HepG2 (cell line): ENCODE measurements around the gene FRMD1. TPM values are rescaled to one million over a fixed set of nuclear protein-coding genes. Genes with fewer than 3 reads are reported as not detected.

Experiments
- FOXA1 ChIP-seq, 2 experiments: fragments of 450-650 bp in 1 of 2; sonication (generic) in 1 of 2; formaldehyde crosslinking in 1 of 2; IDR thresholded peaks; 2 replicates each; pipeline versions ENCODE4 v1.4.0 to v1.6.1; 2016 to 2020; ENCODE audit warnings: missing genetic modification reagents in 1 of 2
- FOXP1 ChIP-seq, 2 experiments: fragments of 450-650 bp in 1 of 2; IDR thresholded peaks; 2 replicates each; pipeline ENCODE4 v1.6.1; 2017 to 2018; ENCODE audit warnings: antibody characterized with exemption in 1 of 2
- GATAD1 ChIP-seq: IDR thresholded peaks from 2 replicates; pipeline ENCODE4 v1.6.1; 2016; ENCODE audit warnings: missing genetic modification reagents, missing compliant biosample characterization
- IKZF5 ChIP-seq: IDR thresholded peaks from 2 replicates; pipeline ENCODE4 v1.6.1; 2018; ENCODE audit warnings: missing genetic modification reagents, mild to moderate bottlenecking, missing compliant biosample characterization
- NPAS2 ChIP-seq: sonication (generic); formaldehyde crosslinking; IDR thresholded peaks from 2 replicates; pipeline ENCODE4 v1.8.0; 2022; ENCODE audit warnings: mild to moderate bottlenecking, missing genetic modification reagents, borderline replicate concordance
- RBM22 ChIP-seq: fragments of 200-400 bp; formaldehyde crosslinking; optimal IDR thresholded peaks from 2 replicates; pipeline ENCODE3; 2017; ENCODE audit warnings: mild to moderate bottlenecking, low read length, moderate library complexity
- ZBTB4 ChIP-seq: sonication (generic); formaldehyde crosslinking; IDR thresholded peaks from 2 replicates; pipeline ENCODE4 v1.4.0; 2020; ENCODE audit warnings: missing genetic modification reagents, mild to moderate bottlenecking, borderline replicate concordance
- ZNF792 ChIP-seq: IDR thresholded peaks from 2 replicates; pipeline ENCODE4 v1.6.1; 2016
- polyA plus RNA-seq, 8 experiments: library from polyadenylated mRNA; depleted of rRNA in 3 of 8; stranded (reverse) in 7 of 8; unstranded in 1 of 8; fragments of >200 nt; fragmentation: Illumina TruSeq in 4 of 8; extraction: Trizol in 4 of 8; gene quantifications; 2 replicates each; pipeline versions ENCODE4 v1.2.1 to v1.2.3, GENCODE V29; 2011 to 2016; ENCODE audit warnings: low read depth in 4 of 8, missing spikeins in 1 of 8, mixed read lengths in 1 of 8; ENCODE audit not compliant: insufficient read depth in 1 of 8
- total RNA-seq, 5 experiments: library from RNA; depleted of rRNA; stranded (reverse); fragments of >200 nt; fragmentation: Illumina TruSeq; extraction: Trizol; gene quantifications; 2 replicates each; pipeline ENCODE4 v1.2.3, GENCODE V29; 2016; ENCODE audit warnings: low read depth in 1 of 5
- TF ChIP-seq, protein P1 (sequence below): sonication (generic); formaldehyde crosslinking; IDR thresholded peaks from 2 replicates; pipeline ENCODE4 v1.5.1; 2020; ENCODE audit warnings: missing genetic modification reagents, mild to moderate bottlenecking, borderline replicate concordance
- TF ChIP-seq, protein P2 (sequence below): sonication (generic); formaldehyde crosslinking; IDR thresholded peaks from 2 replicates; pipeline ENCODE4 v1.5.0; 2020; ENCODE audit warnings: mild to moderate bottlenecking, missing genetic modification reagents, moderate library complexity
- TF ChIP-seq, protein P3 (sequence below): sonication (generic); formaldehyde crosslinking; IDR thresholded peaks from 2 replicates; pipeline ENCODE4 v1.4.0; 2020; ENCODE audit warnings: low read depth, missing genetic modification reagents
- TF ChIP-seq, protein P4 (sequence below): sonication (generic); formaldehyde crosslinking; IDR thresholded peaks from 2 replicates; pipeline ENCODE4 v1.8.0; 2022; ENCODE audit warnings: mild to moderate bottlenecking, missing genetic modification reagents, borderline replicate concordance

FRMD1 gene
- total and polyA plus RNA-seq, 2 of the 13 experiments (the other 11 are each of a cell fraction or from before 2014, with no cell fraction given) = 0.01 TPM; not detected in 1

- peak; percentile 32; the same call in 1 of the 2 replicates for TF ChIP-seq IKZF5 (CRISPR knock-in tag)
- no peak for TF ChIP-seq GATAD1 (CRISPR knock-in tag)
- no peak for TF ChIP-seq NPAS2 (CRISPR knock-in tag)
- no peak for TF ChIP-seq FOXP1 (IDR thresholded peaks at IDR 0.05)
- TF ChIP-seq FOXP1 (CRISPR knock-in tag; IDR thresholded peaks at IDR 0.05) = no peak
- TF ChIP-seq, protein P1, sequence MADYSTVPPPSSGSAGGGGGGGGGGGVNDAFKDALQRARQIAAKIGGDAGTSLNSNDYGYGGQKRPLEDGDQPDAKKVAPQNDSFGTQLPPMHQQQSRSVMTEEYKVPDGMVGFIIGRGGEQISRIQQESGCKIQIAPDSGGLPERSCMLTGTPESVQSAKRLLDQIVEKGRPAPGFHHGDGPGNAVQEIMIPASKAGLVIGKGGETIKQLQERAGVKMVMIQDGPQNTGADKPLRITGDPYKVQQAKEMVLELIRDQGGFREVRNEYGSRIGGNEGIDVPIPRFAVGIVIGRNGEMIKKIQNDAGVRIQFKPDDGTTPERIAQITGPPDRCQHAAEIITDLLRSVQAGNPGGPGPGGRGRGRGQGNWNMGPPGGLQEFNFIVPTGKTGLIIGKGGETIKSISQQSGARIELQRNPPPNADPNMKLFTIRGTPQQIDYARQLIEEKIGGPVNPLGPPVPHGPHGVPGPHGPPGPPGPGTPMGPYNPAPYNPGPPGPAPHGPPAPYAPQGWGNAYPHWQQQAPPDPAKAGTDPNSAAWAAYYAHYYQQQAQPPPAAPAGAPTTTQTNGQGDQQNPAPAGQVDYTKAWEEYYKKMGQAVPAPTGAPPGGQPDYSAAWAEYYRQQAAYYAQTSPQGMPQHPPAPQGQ = no peak
- TF ChIP-seq ZBTB4 (CRISPR knock-in tag) = no peak
- TF ChIP-seq, protein P2, sequence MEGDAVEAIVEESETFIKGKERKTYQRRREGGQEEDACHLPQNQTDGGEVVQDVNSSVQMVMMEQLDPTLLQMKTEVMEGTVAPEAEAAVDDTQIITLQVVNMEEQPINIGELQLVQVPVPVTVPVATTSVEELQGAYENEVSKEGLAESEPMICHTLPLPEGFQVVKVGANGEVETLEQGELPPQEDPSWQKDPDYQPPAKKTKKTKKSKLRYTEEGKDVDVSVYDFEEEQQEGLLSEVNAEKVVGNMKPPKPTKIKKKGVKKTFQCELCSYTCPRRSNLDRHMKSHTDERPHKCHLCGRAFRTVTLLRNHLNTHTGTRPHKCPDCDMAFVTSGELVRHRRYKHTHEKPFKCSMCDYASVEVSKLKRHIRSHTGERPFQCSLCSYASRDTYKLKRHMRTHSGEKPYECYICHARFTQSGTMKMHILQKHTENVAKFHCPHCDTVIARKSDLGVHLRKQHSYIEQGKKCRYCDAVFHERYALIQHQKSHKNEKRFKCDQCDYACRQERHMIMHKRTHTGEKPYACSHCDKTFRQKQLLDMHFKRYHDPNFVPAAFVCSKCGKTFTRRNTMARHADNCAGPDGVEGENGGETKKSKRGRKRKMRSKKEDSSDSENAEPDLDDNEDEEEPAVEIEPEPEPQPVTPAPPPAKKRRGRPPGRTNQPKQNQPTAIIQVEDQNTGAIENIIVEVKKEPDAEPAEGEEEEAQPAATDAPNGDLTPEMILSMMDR (CRISPR knock-in tag) = 0 out of 2 replicates have a peak, but pooled peaks have one; percentile 16
- TF ChIP-seq, protein P3, sequence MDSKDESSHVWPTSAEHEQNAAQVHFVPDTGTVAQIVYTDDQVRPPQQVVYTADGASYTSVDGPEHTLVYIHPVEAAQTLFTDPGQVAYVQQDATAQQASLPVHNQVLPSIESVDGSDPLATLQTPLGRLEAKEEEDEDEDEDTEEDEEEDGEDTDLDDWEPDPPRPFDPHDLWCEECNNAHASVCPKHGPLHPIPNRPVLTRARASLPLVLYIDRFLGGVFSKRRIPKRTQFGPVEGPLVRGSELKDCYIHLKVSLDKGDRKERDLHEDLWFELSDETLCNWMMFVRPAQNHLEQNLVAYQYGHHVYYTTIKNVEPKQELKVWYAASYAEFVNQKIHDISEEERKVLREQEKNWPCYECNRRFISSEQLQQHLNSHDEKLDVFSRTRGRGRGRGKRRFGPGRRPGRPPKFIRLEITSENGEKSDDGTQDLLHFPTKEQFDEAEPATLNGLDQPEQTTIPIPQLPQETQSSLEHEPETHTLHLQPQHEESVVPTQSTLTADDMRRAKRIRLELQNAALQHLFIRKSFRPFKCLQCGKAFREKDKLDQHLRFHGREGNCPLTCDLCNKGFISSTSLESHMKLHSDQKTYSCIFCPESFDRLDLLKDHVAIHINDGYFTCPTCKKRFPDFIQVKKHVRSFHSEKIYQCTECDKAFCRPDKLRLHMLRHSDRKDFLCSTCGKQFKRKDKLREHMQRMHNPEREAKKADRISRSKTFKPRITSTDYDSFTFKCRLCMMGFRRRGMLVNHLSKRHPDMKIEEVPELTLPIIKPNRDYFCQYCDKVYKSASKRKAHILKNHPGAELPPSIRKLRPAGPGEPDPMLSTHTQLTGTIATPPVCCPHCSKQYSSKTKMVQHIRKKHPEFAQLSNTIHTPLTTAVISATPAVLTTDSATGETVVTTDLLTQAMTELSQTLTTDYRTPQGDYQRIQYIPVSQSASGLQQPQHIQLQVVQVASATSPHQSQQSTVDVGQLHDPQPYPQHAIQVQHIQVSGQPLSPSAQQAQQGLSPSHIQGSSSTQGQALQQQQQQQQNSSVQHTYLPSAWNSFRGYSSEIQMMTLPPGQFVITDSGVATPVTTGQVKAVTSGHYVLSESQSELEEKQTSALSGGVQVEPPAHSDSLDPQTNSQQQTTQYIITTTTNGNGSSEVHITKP (CRISPR knock-in tag) = 0 out of 2 replicates have a peak, but pooled peaks have one; percentile 30
- no peak for TF ChIP-seq ZNF792
- TF ChIP-seq FOXA1 (IDR thresholded peaks at IDR 0.05) = no peak
- no peak for TF ChIP-seq FOXA1 (CRISPR knock-in tag; IDR thresholded peaks at IDR 0.05)
- TF ChIP-seq RBM22 = no peak
- TF ChIP-seq, protein P4, sequence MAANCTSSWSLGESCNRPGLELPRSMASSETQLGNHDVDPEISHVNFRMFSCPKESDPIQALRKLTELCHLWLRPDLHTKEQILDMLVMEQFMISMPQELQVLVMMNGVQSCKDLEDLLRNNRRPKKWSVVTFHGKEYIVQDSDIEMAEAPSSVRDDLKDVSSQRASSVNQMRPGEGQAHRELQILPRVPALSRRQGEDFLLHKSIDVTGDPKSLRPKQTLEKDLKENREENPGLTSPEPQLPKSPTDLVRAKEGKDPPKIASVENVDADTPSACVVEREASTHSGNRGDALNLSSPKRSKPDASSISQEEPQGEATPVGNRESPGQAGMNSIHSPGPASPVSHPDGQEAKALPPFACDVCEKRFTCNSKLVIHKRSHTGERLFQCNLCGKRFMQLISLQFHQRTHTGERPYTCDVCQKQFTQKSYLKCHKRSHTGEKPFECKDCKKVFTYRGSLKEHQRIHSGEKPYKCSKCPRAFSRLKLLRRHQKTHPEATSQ (CRISPR knock-in tag) = no peak
These were observed 9.4 kb upstream of the FRMD1 start (continued) for GRCh38 chr6:168088161-168089053.
